NCI-H69 (cell line): ENCODE data around the gene ANGEL2.
"Not testable (repeated sequence)": the region's sequence is repeated elsewhere in the genome, so short reads cannot be mapped to it uniquely, and the experiment has no call there.

ENCODE experiments used
- DNase-seq: peaks from one replicate; lab custom pipeline; 2025; lab: John Stamatoyannopoulos, UW

Gene ANGEL2

GRCh38 chr1:213015099-213016050 is at the start of gene ANGEL2:
Gene ANGEL2 (minus strand): TSS chr1:213015867. CDS start chr1:213015671, 196 bp downstream.
- peak; percentile 99 for DNase-seq

GRCh38 chr1:213061263-213061662 is 45.6 kb upstream of the ANGEL2 start:
- DNase-seq, result peak; percentile 60

GRCh38 chr1:213060836-213061235 is 45.2 kb upstream of the ANGEL2 start:
- no peak for DNase-seq

GRCh38 chr1:213057264-213058059 is 41.8 kb upstream of the ANGEL2 start:
- DNase-seq, result no peak

- DNase-seq, result no peak
These were observed 40.1 kb upstream of the ANGEL2 start for GRCh38 chr1:213055767-213056166.

GRCh38 chr1:213054733-213055591 is 39.3 kb upstream of the ANGEL2 start:
- no peak for DNase-seq

- no peak for DNase-seq
These were observed 38.5 kb upstream of the ANGEL2 start for GRCh38 chr1:213054142-213054541.

- DNase-seq, result no peak
These were observed 37.8 kb upstream of the ANGEL2 start for GRCh38 chr1:213053455-213053854.

GRCh38 chr1:213051881-213052202 is 36.2 kb upstream of the ANGEL2 start:
- DNase-seq, result no peak

- DNase-seq, result peak; percentile 95
These were observed 35.6 kb upstream of the ANGEL2 start, which contains the start of gene RPS6KC1 for GRCh38 chr1:213051127-213051880. Gene RPS6KC1 (plus strand): TSS chr1:213051241. CDS start chr1:213051405, 164 bp downstream.

GRCh38 chr1:213050745-213051126 is 35.1 kb upstream of the ANGEL2 start:
- DNase-seq, result no peak

GRCh38 chr1:213049232-213049631 is 33.6 kb upstream of the ANGEL2 start:
- no peak for DNase-seq

GRCh38 chr1:213045321-213046226 is 29.9 kb upstream of the ANGEL2 start:
- not testable (repeated sequence) for DNase-seq

GRCh38 chr1:213041443-213041842 is 25.8 kb upstream of the ANGEL2 start:
- no peak for DNase-seq

GRCh38 chr1:213035573-213035972 is 19.9 kb upstream of the ANGEL2 start:
- DNase-seq, result no peak

GRCh38 chr1:213034713-213035112 is 19.0 kb upstream of the ANGEL2 start:
- DNase-seq, result no peak

- DNase-seq, result no peak
These were observed 17.0 kb upstream of the ANGEL2 start for GRCh38 chr1:213032651-213033050.

GRCh38 chr1:213027024-213027423 is 11.4 kb upstream of the ANGEL2 start:
- not testable (repeated sequence) for DNase-seq

GRCh38 chr1:213020016-213020415 is 4.3 kb upstream of the ANGEL2 start:
- DNase-seq, result no peak

GRCh38 chr1:213019450-213019849 is 3.8 kb upstream of the ANGEL2 start:
- no peak for DNase-seq
